ENCODE measurements around the gene CD9. TPM values are rescaled to one million over a fixed set of nuclear protein-coding genes. Genes with fewer than 3 reads are reported as not detected.
A peak's percentile ranks its signal among the peaks of the same experiment; 100 is the strongest.

Gene CD9
- total and polyA plus RNA-seq, 5 experiments from 2014 or later, result 7.9 to 43.4 (median 23.4) TPM

GRCh38 chr12:6216581-6216980, 16.4 kb downstream of the CD9 start:
- Mint-ChIP-seq H3K9me3 (no peaks in the 10 kb centered on the region), H3K4me1 (peaks cover 10 to 30% (median 20%) of the 10 kb centered on the region in 4 donors), H3K27me3 (peaks cover 0 to 3% (median 0%) of the 10 kb centered on the region in 5 donors), H3K36me3 (no peaks in the 10 kb centered on the region), H3K27ac (no peak overlapping the region), H3K4me3 (no peak overlapping the region)
- DNase-seq (no peak), ATAC-seq (no peak)
- POLR2A ChIA-PET, result interaction anchor here (1.5 kb wide), 1 partner anchor 12 kb away, joined by 4 read pairs; no protein-coding TSS in a partner anchor

- peaks cover 10 to 24% (median 17%) of the 10 kb centered on the region in 4 donors for H3K4me1 Mint-ChIP-seq
- H3K27ac Mint-ChIP-seq, result peak overlapping the region in 6 of 10 donors; percentile 27 to 67 (median 42)
- H3K36me3 Mint-ChIP-seq, result no peaks in the 10 kb centered on the region
- DNase-seq (no peak), ATAC-seq (no peak)
- POLR2A ChIA-PET, result no interaction called here
- no peak overlapping the region for H3K4me3 Mint-ChIP-seq
- no peaks in the 10 kb centered on the region for H3K9me3 Mint-ChIP-seq
- peaks cover 0 to 3% (median 0%) of the 10 kb centered on the region in 5 donors for H3K27me3 Mint-ChIP-seq
Observed at GRCh38 chr12:6218347-6218925, 18.2 kb downstream of the CD9 start.

- Mint-ChIP-seq H3K36me3 (no peaks in the 10 kb centered on the region), H3K4me1 (peaks cover 10 to 25% (median 20%) of the 10 kb centered on the region in 4 donors), H3K9me3 (no peaks in the 10 kb centered on the region), H3K27me3 (peaks cover 0 to 3% (median 0%) of the 10 kb centered on the region in 5 donors), H3K4me3 (no peak overlapping the region), H3K27ac (peak overlapping the region in 2 of 10 donors; percentile 23 to 76)
- DNase-seq, result no peak
- ATAC-seq, result no peak
- POLR2A ChIA-PET, result interaction anchor here (1.2 kb wide), 1 partner anchor 11 kb away, joined by 3 read pairs; no protein-coding TSS in a partner anchor
Observed at GRCh38 chr12:6219980-6220379, 19.8 kb downstream of the CD9 start.

GRCh38 chr12:6221146-6221545, 20.9 kb downstream of the CD9 start:
- no peak for ATAC-seq
- no peaks in the 10 kb centered on the region for H3K9me3 Mint-ChIP-seq
- H3K36me3 Mint-ChIP-seq, result no peaks in the 10 kb centered on the region
- H3K4me3 Mint-ChIP-seq, result no peak overlapping the region
- H3K27me3 Mint-ChIP-seq, result peaks cover 0 to 3% (median 0%) of the 10 kb centered on the region in 5 donors
- no peak for DNase-seq
- H3K27ac Mint-ChIP-seq, result no peak overlapping the region
- peaks cover 10 to 25% (median 16%) of the 10 kb centered on the region in 4 donors for H3K4me1 Mint-ChIP-seq
- POLR2A ChIA-PET, result interaction anchor here (0.7 kb wide), 2 partner anchors 9 to 503 kb away, joined by 3 read pairs; no protein-coding TSS in a partner anchor

- ATAC-seq (no peak), DNase-seq (no peak)
- Mint-ChIP-seq H3K4me3 (no peak overlapping the region), H3K4me1 (peaks cover 10 to 24% (median 16%) of the 10 kb centered on the region in 4 donors), H3K27me3 (peaks cover 0 to 3% (median 0%) of the 10 kb centered on the region in 5 donors), H3K36me3 (no peaks in the 10 kb centered on the region), H3K9me3 (no peaks in the 10 kb centered on the region), H3K27ac (no peak overlapping the region)
- POLR2A ChIA-PET, result no interaction called here
Observed at GRCh38 chr12:6222078-6222654, 22.0 kb downstream of the CD9 start.

- ATAC-seq (no peak), DNase-seq (no peak)
- Mint-ChIP-seq H3K27me3 (peaks cover 0 to 3% (median 0%) of the 10 kb centered on the region in 5 donors), H3K9me3 (no peaks in the 10 kb centered on the region), H3K4me3 (no peak overlapping the region), H3K36me3 (no peaks in the 10 kb centered on the region), H3K27ac (no peak overlapping the region), H3K4me1 (peaks cover 6 to 18% (median 10%) of the 10 kb centered on the region in 4 donors)
- POLR2A ChIA-PET, result no interaction called here
Observed at GRCh38 chr12:6223545-6223944, 23.3 kb downstream of the CD9 start.

GRCh38 chr12:6224550-6224949, 24.4 kb downstream of the CD9 start:
- peaks cover 0 to 3% (median 0%) of the 10 kb centered on the region in 5 donors for H3K27me3 Mint-ChIP-seq
- H3K27ac Mint-ChIP-seq, result peak overlapping the region in 1 of 10 donors; percentile 23
- no peaks in the 10 kb centered on the region for H3K36me3 Mint-ChIP-seq
- POLR2A ChIA-PET, result no interaction called here
- H3K9me3 Mint-ChIP-seq, result no peaks in the 10 kb centered on the region
- no peak overlapping the region for H3K4me3 Mint-ChIP-seq
- ATAC-seq (no peak), DNase-seq (peak in 1 of 10 donors; percentile 5)
- H3K4me1 Mint-ChIP-seq, result peaks cover 6 to 18% (median 8%) of the 10 kb centered on the region in 4 donors

- H3K27me3 Mint-ChIP-seq, result no peaks in the 10 kb centered on the region
- ATAC-seq (no peak), DNase-seq (no peak)
- H3K36me3 Mint-ChIP-seq, result no peaks in the 10 kb centered on the region
- peaks cover 3 to 25% (median 11%) of the 10 kb centered on the region in 4 donors for H3K4me1 Mint-ChIP-seq
- H3K27ac Mint-ChIP-seq, result peak overlapping the region in 1 of 10 donors; percentile 15
- no peak overlapping the region for H3K4me3 Mint-ChIP-seq
- no peaks in the 10 kb centered on the region for H3K9me3 Mint-ChIP-seq
- POLR2A ChIA-PET, result interaction anchor here (1.3 kb wide), 1 partner anchor 25 kb away, joined by 3 read pairs; the partner anchor contains the start of gene CD9
Observed at GRCh38 chr12:6225630-6226001, 25.4 kb downstream of the CD9 start.

GRCh38 chr12:6226002-6226678, 25.9 kb downstream of the CD9 start:
- Mint-ChIP-seq H3K4me3 (peak overlapping the region in 1 of 10 donors; percentile 4), H3K27me3 (no peaks in the 10 kb centered on the region), H3K9me3 (no peaks in the 10 kb centered on the region), H3K27ac (peak overlapping the region in 1 of 10 donors; percentile 33), H3K4me1 (peaks cover 8 to 31% (median 16%) of the 10 kb centered on the region in 4 donors), H3K36me3 (no peaks in the 10 kb centered on the region)
- no peak for ATAC-seq
- POLR2A ChIA-PET, result interaction anchor here (1.3 kb wide), 1 partner anchor 26 kb away, joined by 3 read pairs; the partner anchor contains the start of gene CD9
- no peak for DNase-seq

GRCh38 chr12:6226679-6227051, 26.5 kb downstream of the CD9 start:
- Mint-ChIP-seq H3K27me3 (no peaks in the 10 kb centered on the region), H3K27ac (no peak overlapping the region), H3K9me3 (no peaks in the 10 kb centered on the region), H3K4me3 (peak overlapping the region in 1 of 10 donors; percentile 4), H3K4me1 (peaks cover 8 to 36% (median 22%) of the 10 kb centered on the region in 4 donors), H3K36me3 (no peaks in the 10 kb centered on the region)
- POLR2A ChIA-PET, result no interaction called here
- no peak for ATAC-seq
- no peak for DNase-seq

GRCh38 chr12:6228535-6229223, 28.5 kb downstream of the CD9 start:
- no peak overlapping the region for H3K4me3 Mint-ChIP-seq
- no peaks in the 10 kb centered on the region for H3K27me3 Mint-ChIP-seq
- no peaks in the 10 kb centered on the region for H3K9me3 Mint-ChIP-seq
- peaks cover 21 to 53% (median 40%) of the 10 kb centered on the region in 4 donors for H3K4me1 Mint-ChIP-seq
- peak overlapping the region in 1 of 10 donors; percentile 53 for H3K27ac Mint-ChIP-seq
- POLR2A ChIA-PET, result interaction anchor here (0.6 to 1.4 kb wide), 3 partner anchors 9 to 14 kb away, joined by 3 to 4 read pairs (median 3); no protein-coding TSS in a partner anchor
- no peaks in the 10 kb centered on the region for H3K36me3 Mint-ChIP-seq
- no peak for ATAC-seq
- DNase-seq, result no peak

Data from naive thymus-derived CD8-positive, alpha-beta T cell (primary cell).